Stimulated activated memory B cell treated with anti-CD40 and anti-IgM and Interleukin-4, amounts not matched to agents 10 μg/mL and 1 μg/mL and 100 μg/mL, for 72 hours (primary cell): ENCODE data around the gene KDM7A.

Experiments used
- ATAC-seq: fragments of 150-1000 bp; cut with Tn5 transposase; 2 replicates; pipeline ENCODE4 v1.10.0; 2021
- H3K27ac Mint-ChIP-seq: one replicate; pipeline ENCODE4 v1.8.0; 2022; ENCODE audit warnings: mild to moderate bottlenecking, mixed read lengths
- H3K27me3 Mint-ChIP-seq: one replicate; pipeline ENCODE4 v1.8.0; 2022; ENCODE audit warnings: mixed read lengths
- H3K36me3 Mint-ChIP-seq: one replicate; pipeline ENCODE4 v1.8.0; 2022; ENCODE audit warnings: mixed read lengths
- H3K4me1 Mint-ChIP-seq: one replicate; pipeline ENCODE4 v1.8.0; 2022; ENCODE audit warnings: mixed read lengths
- H3K4me3 Mint-ChIP-seq: one replicate; pipeline ENCODE4 v1.8.0; 2022; ENCODE audit warnings: mild to moderate bottlenecking, moderate library complexity, mixed read lengths
- H3K9me3 Mint-ChIP-seq: one replicate; pipeline ENCODE4 v1.8.0; 2022; ENCODE audit warnings: mixed read lengths

KDM7A gene

DNA sequence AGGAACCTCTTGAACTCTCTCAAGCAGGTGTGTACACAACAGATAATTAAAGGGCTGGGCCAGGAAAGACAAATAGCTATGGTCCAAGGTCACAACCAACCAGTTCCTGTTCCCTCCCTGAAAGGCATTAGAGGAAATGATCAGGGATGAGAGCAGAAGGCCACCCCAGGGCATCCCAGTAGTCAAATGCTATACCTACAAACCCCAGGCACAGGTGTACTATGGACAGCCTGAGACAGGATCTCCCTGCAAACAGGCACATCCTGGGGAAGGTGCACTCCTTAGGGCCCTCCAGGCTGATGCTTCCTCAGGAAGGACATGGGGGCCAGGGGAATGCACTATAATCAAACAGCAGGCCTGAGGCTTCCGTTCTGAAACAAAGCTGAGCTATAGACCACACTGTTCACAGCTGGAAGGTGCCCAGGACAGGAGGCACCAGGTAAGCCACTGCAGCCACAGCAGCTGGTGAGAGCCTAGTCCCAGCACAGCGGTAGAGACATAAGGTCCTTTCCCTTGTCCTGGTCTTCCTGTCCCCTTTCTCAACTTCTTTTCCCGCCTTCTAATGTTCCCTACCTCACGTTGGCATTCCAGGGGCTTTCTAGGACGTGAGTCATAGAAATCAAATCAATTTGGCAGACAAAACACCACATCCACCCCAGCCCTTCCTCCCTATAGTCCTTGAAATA lies 127.3 kb downstream of the KDM7A start:
- Mint-ChIP-seq H3K4me3 (no peak overlapping the region), H3K9me3 (no peaks in the 10 kb centered on the region), H3K36me3 (peaks cover 54% of the 10 kb centered on the region), H3K4me1 (peaks cover 45% of the 10 kb centered on the region), H3K27ac (no peak overlapping the region), H3K27me3 (no peaks in the 10 kb centered on the region)
- no peak for ATAC-seq

DNA sequence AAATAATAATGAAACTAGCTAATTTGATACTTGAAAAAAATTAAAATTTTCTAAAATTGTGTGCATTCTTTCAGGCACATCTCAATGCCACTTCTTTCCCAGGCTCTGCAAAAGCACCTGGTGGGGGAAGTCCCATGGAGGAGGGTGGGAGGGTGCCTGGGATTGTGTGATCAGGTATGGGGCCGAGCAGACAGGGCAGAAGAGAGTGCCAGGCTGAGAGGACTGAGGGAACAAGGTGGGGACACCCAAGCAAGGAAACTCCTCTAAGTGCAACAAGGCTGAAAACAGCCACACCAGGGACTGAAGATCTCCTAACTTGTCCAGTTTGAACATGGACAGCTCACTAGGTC lies 127.8 kb downstream of the KDM7A start:
- no peaks in the 10 kb centered on the region for H3K27me3 Mint-ChIP-seq
- H3K36me3 Mint-ChIP-seq, result peaks cover 59% of the 10 kb centered on the region
- no peaks in the 10 kb centered on the region for H3K9me3 Mint-ChIP-seq
- H3K4me1 Mint-ChIP-seq, result peaks cover 40% of the 10 kb centered on the region
- H3K27ac Mint-ChIP-seq, result no peak overlapping the region
- no peak overlapping the region for H3K4me3 Mint-ChIP-seq
- no peak for ATAC-seq

DNA sequence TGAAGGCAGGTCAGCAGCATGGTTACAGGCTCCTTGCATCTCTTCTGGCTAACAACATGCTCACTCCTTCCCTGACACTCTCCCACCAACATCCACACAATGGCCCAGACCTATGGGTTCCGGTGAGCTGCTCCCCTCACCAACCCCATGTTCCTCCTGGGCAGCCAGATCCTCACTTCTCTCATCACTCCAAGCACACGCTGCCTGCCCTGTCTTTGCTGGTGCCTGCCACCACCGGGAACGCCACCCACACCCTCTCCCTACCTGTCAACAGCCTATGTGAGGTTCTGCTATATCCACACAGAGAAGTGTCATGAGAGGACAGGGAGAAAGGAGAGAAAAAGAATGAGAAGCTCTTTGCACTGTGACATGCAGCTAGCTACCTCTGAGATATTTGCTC lies 128.6 kb downstream of the KDM7A start:
- no peak for ATAC-seq
- Mint-ChIP-seq H3K4me1 (peaks cover 32% of the 10 kb centered on the region), H3K27ac (no peak overlapping the region), H3K36me3 (peaks cover 59% of the 10 kb centered on the region), H3K9me3 (no peaks in the 10 kb centered on the region), H3K27me3 (no peaks in the 10 kb centered on the region), H3K4me3 (no peak overlapping the region)

DNA sequence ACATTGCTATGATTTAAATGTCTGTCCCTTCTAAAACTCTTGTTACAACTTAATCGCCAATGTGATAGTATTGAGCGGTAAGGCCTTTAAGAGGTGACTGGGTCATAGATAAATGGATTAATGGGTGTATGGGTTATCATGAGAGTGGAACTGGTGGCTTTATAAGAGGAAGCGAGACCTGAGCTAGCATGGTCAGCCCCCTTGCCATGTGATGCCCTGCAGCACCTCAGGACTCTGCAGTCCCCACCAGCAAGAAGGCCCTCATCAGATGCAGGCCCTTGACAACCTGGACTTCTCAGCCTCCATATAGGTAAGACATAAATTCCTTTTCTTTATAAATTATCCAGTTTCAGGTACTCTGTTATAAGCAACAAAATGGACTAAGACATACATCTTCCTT lies 129.6 kb downstream of the KDM7A start:
- Mint-ChIP-seq H3K27me3 (no peaks in the 10 kb centered on the region), H3K36me3 (peaks cover 54% of the 10 kb centered on the region), H3K4me3 (no peak overlapping the region), H3K4me1 (peaks cover 25% of the 10 kb centered on the region), H3K9me3 (no peaks in the 10 kb centered on the region), H3K27ac (no peak overlapping the region)
- no peak for ATAC-seq

DNA sequence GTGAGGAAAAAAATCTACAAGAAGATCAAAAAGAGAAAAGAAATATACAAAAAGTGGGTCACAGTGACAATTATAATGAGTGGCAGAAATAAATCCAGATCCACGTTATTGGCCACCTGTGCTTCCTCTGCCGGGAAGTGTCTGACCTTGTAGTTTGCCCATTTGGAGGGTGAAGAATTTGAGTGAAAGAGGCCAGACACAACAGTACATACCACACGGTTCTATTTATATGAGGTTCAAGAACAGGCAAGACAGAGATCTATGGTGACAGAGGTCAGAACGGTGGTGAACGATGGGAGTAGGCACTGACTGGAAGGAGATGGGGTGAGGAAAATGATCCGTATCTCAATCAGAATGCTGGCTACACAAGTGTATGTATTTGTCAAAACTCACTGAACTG lies 131.1 kb downstream of the KDM7A start:
- H3K4me3 Mint-ChIP-seq, result no peak overlapping the region
- no peaks in the 10 kb centered on the region for H3K9me3 Mint-ChIP-seq
- H3K27me3 Mint-ChIP-seq, result no peaks in the 10 kb centered on the region
- no peak overlapping the region for H3K27ac Mint-ChIP-seq
- peaks cover 23% of the 10 kb centered on the region for H3K4me1 Mint-ChIP-seq
- no peak for ATAC-seq
- H3K36me3 Mint-ChIP-seq, result peaks cover 60% of the 10 kb centered on the region

DNA sequence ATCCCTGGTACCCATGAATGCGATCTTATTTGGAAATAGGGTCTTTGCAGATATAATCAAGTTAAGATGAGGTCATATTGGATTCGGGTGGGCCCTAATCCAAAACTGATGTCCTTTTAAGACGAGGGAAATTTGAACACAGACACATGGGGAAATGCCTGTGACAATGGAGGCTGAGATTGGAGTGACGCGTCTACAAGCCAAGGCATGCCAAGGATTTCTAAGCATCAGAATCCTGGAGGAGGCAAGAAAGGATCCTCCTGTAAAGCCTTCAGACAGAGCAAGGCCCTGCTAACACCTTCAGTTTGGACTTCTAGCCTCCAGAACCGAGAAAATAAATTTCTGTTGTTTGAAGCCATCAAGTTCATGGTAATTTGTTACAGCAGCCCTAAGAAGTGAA lies 132.5 kb downstream of the KDM7A start:
- H3K4me1 Mint-ChIP-seq, result peaks cover 14% of the 10 kb centered on the region
- H3K27me3 Mint-ChIP-seq, result no peaks in the 10 kb centered on the region
- H3K9me3 Mint-ChIP-seq, result no peaks in the 10 kb centered on the region
- peak overlapping the region; percentile 32 for H3K27ac Mint-ChIP-seq
- no peak for ATAC-seq
- no peak overlapping the region for H3K4me3 Mint-ChIP-seq
- H3K36me3 Mint-ChIP-seq, result peaks cover 61% of the 10 kb centered on the region

DNA sequence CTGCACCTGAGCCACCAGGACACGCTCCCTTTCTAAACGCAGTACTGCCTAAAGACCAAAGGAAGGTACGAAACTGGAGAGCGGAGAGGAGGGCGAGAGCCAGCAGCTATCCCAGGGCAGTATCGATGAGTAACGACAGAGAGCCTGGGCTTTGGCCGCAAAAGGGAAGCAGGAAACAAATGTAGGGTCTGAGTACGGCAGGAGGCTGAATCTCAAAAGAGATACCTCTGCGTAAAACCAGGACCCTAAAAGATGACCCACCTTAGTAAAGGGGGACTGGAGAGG lies 134.5 kb downstream of the KDM7A start:
- Mint-ChIP-seq H3K27me3 (no peaks in the 10 kb centered on the region), H3K27ac (no peak overlapping the region), H3K4me1 (peaks cover 11% of the 10 kb centered on the region), H3K4me3 (no peak overlapping the region), H3K9me3 (no peaks in the 10 kb centered on the region), H3K36me3 (peaks cover 72% of the 10 kb centered on the region)
- no peak for ATAC-seq

DNA sequence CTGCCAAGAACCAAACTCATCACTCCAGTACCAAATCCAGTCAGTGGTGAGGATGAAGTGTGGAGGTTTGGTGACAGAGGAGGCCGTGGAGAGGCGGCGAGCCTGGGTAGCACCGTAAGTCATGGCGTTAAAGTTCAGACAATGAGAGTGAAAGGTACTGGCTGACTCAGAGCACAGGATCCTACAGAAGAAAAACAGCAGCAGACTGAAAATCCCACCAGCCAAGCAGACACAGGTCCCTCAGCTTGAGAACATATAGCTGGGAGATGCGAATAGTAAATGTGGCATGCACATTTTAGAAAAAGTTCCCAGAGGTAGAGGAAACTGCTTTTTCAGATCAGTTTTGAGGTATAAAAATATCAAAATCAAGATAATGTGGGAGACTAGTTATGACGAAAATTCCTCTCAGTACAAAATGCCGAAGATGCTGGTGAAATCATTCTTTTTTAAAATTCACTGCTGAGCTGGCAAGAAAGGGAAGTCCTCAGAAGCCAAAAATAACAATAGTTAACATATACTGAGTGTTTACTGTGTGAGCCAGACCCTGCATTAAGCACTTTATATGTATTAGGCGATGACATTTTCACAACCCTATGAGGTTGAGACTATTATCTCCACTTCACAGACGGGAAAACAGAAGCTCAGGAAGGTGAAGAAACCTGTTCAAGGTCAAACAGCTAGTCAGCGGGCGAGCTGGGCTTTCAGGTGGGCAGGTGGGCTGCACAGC lies 135.0 kb downstream of the KDM7A start:
- no peak for ATAC-seq
- no peak overlapping the region for H3K4me3 Mint-ChIP-seq
- H3K36me3 Mint-ChIP-seq, result peaks cover 78% of the 10 kb centered on the region
- H3K4me1 Mint-ChIP-seq, result peaks cover 16% of the 10 kb centered on the region
- H3K27ac Mint-ChIP-seq, result no peak overlapping the region
- H3K27me3 Mint-ChIP-seq, result no peaks in the 10 kb centered on the region
- H3K9me3 Mint-ChIP-seq, result no peaks in the 10 kb centered on the region

DNA sequence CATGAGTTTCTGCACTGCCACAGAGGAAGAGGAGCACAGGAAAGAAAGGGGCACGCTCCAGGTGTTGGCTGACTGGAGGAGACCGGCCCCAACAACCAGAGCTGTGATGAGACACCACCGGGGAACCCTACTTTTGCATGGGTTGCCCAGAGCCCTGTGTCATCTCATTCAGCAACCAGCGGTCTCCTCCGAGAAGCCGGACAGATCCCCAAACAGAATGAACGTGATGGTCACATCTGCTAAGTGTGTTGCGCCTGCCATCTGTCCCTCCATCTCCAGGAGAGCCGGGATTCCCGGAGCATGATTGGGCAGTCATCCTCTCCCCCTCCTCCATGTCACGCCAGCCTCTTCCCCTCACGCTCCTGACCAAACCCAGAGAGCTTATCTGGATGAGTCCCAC lies 136.9 kb downstream of the KDM7A start:
- H3K27ac Mint-ChIP-seq, result no peak overlapping the region

DNA sequence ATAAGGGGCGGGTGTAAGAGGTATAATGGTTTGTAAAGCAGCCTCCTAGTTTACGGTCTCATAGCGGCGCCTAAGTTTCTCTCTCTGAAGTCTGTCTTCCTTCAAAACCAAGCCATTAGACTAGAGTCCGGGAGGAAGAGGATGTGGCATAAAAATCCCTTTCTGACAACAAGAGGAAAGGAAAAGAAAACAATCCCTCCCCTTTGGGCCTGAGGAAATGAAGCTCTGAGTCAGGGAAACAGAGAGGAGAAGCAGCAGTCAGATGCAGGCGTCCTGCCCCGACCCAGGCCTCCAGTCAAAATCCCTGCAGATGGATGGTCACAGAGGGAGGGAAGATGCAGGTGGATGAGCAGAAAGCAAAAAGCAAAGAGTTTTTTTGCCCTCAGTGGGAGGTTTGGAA lies 137.7 kb downstream of the KDM7A start:
- Mint-ChIP-seq H3K27ac (no peak overlapping the region), H3K4me1 (peaks cover 27% of the 10 kb centered on the region), H3K9me3 (no peaks in the 10 kb centered on the region), H3K36me3 (peaks cover 71% of the 10 kb centered on the region), H3K27me3 (no peaks in the 10 kb centered on the region), H3K4me3 (no peak overlapping the region)
- no peak for ATAC-seq

More for the DNA sequence above, 136.9 kb downstream of the KDM7A start:
- no peak overlapping the region for H3K4me3 Mint-ChIP-seq
- ATAC-seq, result no peak
- peaks cover 27% of the 10 kb centered on the region for H3K4me1 Mint-ChIP-seq
- H3K27me3 Mint-ChIP-seq, result no peaks in the 10 kb centered on the region
- no peaks in the 10 kb centered on the region for H3K9me3 Mint-ChIP-seq
- peaks cover 78% of the 10 kb centered on the region for H3K36me3 Mint-ChIP-seq

DNA sequence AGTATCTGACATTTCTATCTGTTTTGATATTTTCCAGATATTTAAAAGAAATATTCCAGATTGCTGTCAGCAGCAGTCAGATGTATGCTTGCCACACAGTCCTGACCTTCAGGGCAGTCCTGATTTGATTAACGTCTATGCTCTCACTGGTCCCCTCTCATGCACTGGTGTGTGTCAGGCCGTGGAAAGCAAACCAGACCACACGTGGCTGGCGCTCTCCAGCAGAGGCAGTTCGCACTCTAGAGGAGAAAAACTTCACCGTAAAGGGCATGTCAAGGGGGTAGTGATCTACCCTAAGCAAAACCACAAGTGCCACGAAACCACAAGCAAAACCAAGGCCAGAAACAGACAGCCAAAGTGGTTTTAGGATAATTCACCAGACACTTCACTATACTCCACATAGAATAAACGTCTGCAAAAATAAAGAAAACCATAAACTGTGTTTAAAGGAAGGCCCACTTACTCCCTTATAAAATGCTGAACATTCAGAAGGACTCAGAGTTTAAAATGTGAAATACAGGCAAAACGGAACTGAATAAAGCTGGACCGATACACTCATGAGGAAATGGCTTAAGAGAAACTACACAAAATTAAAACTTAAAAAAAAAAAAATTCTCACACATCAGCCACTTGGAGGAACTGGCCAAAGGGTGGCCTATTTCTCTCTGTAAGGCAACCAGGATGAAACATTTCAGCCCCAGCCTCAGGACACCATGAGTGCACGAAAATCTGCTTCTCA lies 140.4 kb downstream of the KDM7A start:
- Mint-ChIP-seq H3K9me3 (no peaks in the 10 kb centered on the region), H3K4me3 (no peak overlapping the region), H3K36me3 (peaks cover 77% of the 10 kb centered on the region), H3K4me1 (peaks cover 40% of the 10 kb centered on the region), H3K27ac (peak overlapping the region; percentile 60), H3K27me3 (no peaks in the 10 kb centered on the region)
- ATAC-seq, result peak; percentile 98

DNA sequence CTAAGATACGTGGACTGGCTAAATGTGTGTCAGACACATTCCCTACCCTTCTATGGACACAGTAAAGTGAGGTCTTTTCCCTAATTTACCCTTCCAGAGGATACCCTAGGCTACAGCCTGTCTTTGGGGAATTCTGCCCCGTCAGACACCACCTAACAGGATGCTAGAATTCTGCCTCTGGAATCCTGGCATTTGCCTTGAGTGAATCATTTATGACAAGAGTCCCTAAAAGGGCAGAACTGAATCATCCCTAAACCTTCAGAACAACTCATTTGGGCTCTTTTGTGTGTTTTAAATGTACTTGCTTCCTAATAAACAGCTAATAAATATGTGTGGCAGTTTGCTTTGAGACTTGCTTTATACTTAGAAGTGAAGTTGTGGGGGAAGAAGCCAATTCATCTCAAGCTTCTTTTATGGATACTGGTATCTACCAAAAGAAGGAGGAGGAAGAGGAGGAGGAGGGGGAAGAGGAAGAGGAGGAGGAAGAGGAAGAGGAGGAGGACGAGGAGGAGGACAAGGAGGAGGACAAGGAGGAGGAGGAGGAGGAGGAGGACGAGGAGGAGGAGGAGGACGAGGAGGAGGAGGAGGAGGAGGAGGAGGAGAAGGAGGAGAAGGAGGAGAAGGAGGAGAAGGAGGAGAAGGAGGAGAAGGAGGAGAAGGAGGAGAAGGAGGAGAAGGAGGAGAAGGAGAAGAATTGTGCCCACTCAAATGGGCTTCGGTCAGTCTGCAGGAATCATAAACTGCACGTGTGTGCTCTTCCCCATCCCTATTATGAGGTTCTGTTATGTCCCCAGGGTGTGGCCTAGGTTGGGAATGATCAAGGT lies 141.2 kb downstream of the KDM7A start:
- no peaks in the 10 kb centered on the region for H3K27me3 Mint-ChIP-seq
- H3K27ac Mint-ChIP-seq, result peak overlapping the region; percentile 60
- H3K4me3 Mint-ChIP-seq, result no peak overlapping the region
- ATAC-seq, result no peak
- peaks cover 76% of the 10 kb centered on the region for H3K36me3 Mint-ChIP-seq
- no peaks in the 10 kb centered on the region for H3K9me3 Mint-ChIP-seq
- peaks cover 40% of the 10 kb centered on the region for H3K4me1 Mint-ChIP-seq
